ENCODE data around the gene TIE1. TPM values are rescaled to one million over a fixed set of nuclear protein-coding genes. Genes with fewer than 3 reads are reported as not detected.

The TIE1 gene
- total RNA-seq, 3 donors from 2014 or later (not counting 1 experiment from before 2014, with no cell fraction given) = 4.5 to 10.7 (median 6.7) TPM

- Histone ChIP-seq H3K27ac (ENCODE audit: low read length) (no peak overlapping the region), H3K36me3 (ENCODE audit: control insufficient read depth, insufficient read depth, low read length) (no peaks in the 10 kb centered on the region), H3K4me3 (ENCODE audit: low read length) (no peak overlapping the region), H3K4me1 (ENCODE audit: control insufficient read depth, insufficient read depth, low read length) (no peaks in the 10 kb centered on the region), H3K27me3 (ENCODE audit: control insufficient read depth, insufficient read depth, low read length) (no peaks in the 10 kb centered on the region), H3K9me3 (ENCODE audit: control insufficient read depth, insufficient read depth, low read length) (peaks cover 6% of the 10 kb centered on the region)
- no peak overlapping the region for H3K27ac Mint-ChIP-seq
- H3K9me3 Mint-ChIP-seq = no peaks in the 10 kb centered on the region
- intact Hi-C loops (cut with micrococcal nuclease) = no loop called here
- 91% methylated on average over 8 of the region's 8 CpGs for WGBS (ENCODE audit: insufficient coverage)
- no peak for TF ChIP-seq CTCF (IDR thresholded peaks at IDR 0.05)
- no peaks in the 10 kb centered on the region for H3K4me1 Mint-ChIP-seq
- H3K4me3 Mint-ChIP-seq = no peak overlapping the region
- DNase-seq (no peak), ATAC-seq (no peak)
- no peaks in the 10 kb centered on the region for H3K36me3 Mint-ChIP-seq
- peaks cover 16 to 21% of the 10 kb centered on the region in 2 donors for H3K27me3 Mint-ChIP-seq (ENCODE audit: low read depth in 2 of 2)
Measured at GRCh38 chr1:43253876-43254275, 46.9 kb upstream of the TIE1 start.

GRCh38 chr1:43255438-43256210 lies 45.2 kb upstream of the TIE1 start:
- WGBS (ENCODE audit: insufficient coverage) = 73% methylated on average over 10 of the region's 10 CpGs
- Mint-ChIP-seq H3K27me3 (ENCODE audit: low read depth in 2 of 2) (peaks cover 15 to 16% of the 10 kb centered on the region in 2 donors), H3K4me1 (no peaks in the 10 kb centered on the region), H3K4me3 (no peak overlapping the region), H3K36me3 (no peaks in the 10 kb centered on the region), H3K27ac (no peak overlapping the region), H3K9me3 (no peaks in the 10 kb centered on the region)
- ATAC-seq (no peak), DNase-seq (no peak)
- Histone ChIP-seq H3K9me3 (ENCODE audit: control insufficient read depth, insufficient read depth, low read length) (peaks cover 6% of the 10 kb centered on the region), H3K27me3 (ENCODE audit: control insufficient read depth, insufficient read depth, low read length) (no peaks in the 10 kb centered on the region), H3K4me3 (ENCODE audit: low read length) (no peak overlapping the region), H3K4me1 (ENCODE audit: control insufficient read depth, insufficient read depth, low read length) (no peaks in the 10 kb centered on the region), H3K27ac (ENCODE audit: low read length) (no peak overlapping the region), H3K36me3 (ENCODE audit: control insufficient read depth, insufficient read depth, low read length) (no peaks in the 10 kb centered on the region)
- no peak for TF ChIP-seq CTCF (IDR thresholded peaks at IDR 0.05)
- intact Hi-C loops (cut with micrococcal nuclease) = no loop called here

- no peak for DNase-seq
- WGBS (ENCODE audit: insufficient coverage) = 88% methylated on average over 8 of the region's 8 CpGs
- no peaks in the 10 kb centered on the region for H3K9me3 Mint-ChIP-seq
- intact Hi-C loops (cut with micrococcal nuclease) = no loop called here
- no peak for TF ChIP-seq CTCF (IDR thresholded peaks at IDR 0.05)
- no peak overlapping the region for H3K27ac ChIP-seq (ENCODE audit: low read length)
- H3K27me3 ChIP-seq (ENCODE audit: control insufficient read depth, insufficient read depth, low read length) = no peaks in the 10 kb centered on the region
- no peak overlapping the region for H3K4me3 ChIP-seq (ENCODE audit: low read length)
- no peak for ATAC-seq
- H3K9me3 ChIP-seq (ENCODE audit: control insufficient read depth, insufficient read depth, low read length) = peaks cover 6% of the 10 kb centered on the region
- no peaks in the 10 kb centered on the region for H3K36me3 ChIP-seq (ENCODE audit: control insufficient read depth, insufficient read depth, low read length)
- no peaks in the 10 kb centered on the region for H3K36me3 Mint-ChIP-seq
- H3K4me1 Mint-ChIP-seq = no peaks in the 10 kb centered on the region
- no peaks in the 10 kb centered on the region for H3K4me1 ChIP-seq (ENCODE audit: control insufficient read depth, insufficient read depth, low read length)
- no peak overlapping the region for H3K27ac Mint-ChIP-seq
- no peak overlapping the region for H3K4me3 Mint-ChIP-seq
- peaks cover 10 to 12% of the 10 kb centered on the region in 2 donors for H3K27me3 Mint-ChIP-seq (ENCODE audit: low read depth in 2 of 2)
Measured at GRCh38 chr1:43256675-43257570, 43.9 kb upstream of the TIE1 start.

Data from natural killer cell (primary cell).